GM10248 (cell line): Measurements from ENCODE around the gene SEPTIN5.

ENCODE experiments used
- CTCF ChIA-PET: fragments of 300-600 bp; sonication (Branson Sonifier 250); formaldehyde crosslinking; extraction: SDS; loops from one replicate; lab custom pipeline; 2021; ENCODE audit warnings: antibody characterized with exemption; lab: Yijun Ruan, JAX
- POLR2A ChIA-PET: fragments of 350-650 bp; sonication (Branson Sonifier 250); formaldehyde crosslinking; extraction: SDS; loops from one replicate; lab custom pipeline; 2020; ENCODE audit warnings: antibody characterized with exemption; lab: Yijun Ruan, JAX
- DNase-seq: peaks from one replicate; pipeline ENCODE4 v3.0.0; 2012; ENCODE audit errors: extremely low spot score
- CTCF ChIP-seq: IDR thresholded peaks from 2 replicates; pipeline ENCODE4 v1.5.1; 2012; ENCODE audit warnings: mild to moderate bottlenecking, low read depth; ENCODE audit errors: extremely low read depth, missing control alignments, control extremely low read depth

SEPTIN5 gene

GRCh38 chr22:19728836-19729235 lies 14.5 kb downstream of the SEPTIN5 start:
- POLR2A ChIA-PET, result no interaction called here
- TF ChIP-seq CTCF, result no peak
- CTCF ChIA-PET, result interaction anchor here (1.7 to 6.2 kb wide), 4 partner anchors 9 to 186 kb away, joined by 4 to 189 read pairs (median 33); no protein-coding TSS in a partner anchor
- DNase-seq, result no peak

- ChIA-PET CTCF (interaction anchor here (1.0 to 6.2 kb wide), 17 partner anchors 10 to 400 kb away, joined by 3 to 189 read pairs (median 7); no protein-coding TSS in a partner anchor), POLR2A (no interaction called here)
- no peak for DNase-seq
- no peak for TF ChIP-seq CTCF
Observed at GRCh38 chr22:19729507-19729906, 15.2 kb downstream of the SEPTIN5 start.

- ChIA-PET CTCF (interaction anchor here (0.6 to 6.2 kb wide), 60 partner anchors 10 to 666 kb away, joined by 3 to 189 read pairs (median 4); partner anchors contain the start of gene DGCR8), POLR2A (no interaction called here)
Observed at GRCh38 chr22:19730198-19730597, 15.9 kb downstream of the SEPTIN5 start.

GRCh38 chr22:19730655-19731360 lies 16.5 kb downstream of the SEPTIN5 start:
- POLR2A ChIA-PET, result no interaction called here
- peak; percentile 95 for TF ChIP-seq CTCF
- peak; percentile 91 for DNase-seq
- CTCF ChIA-PET, result interaction anchor here (0.6 to 6.2 kb wide), 62 partner anchors 9 to 667 kb away, joined by 3 to 189 read pairs (median 4); partner anchors contain the start of gene DGCR8

More at GRCh38 chr22:19730198-19730597, 15.9 kb downstream of the SEPTIN5 start:
- TF ChIP-seq CTCF, result no peak
- DNase-seq, result no peak

GRCh38 chr22:19731361-19732135 lies 17.2 kb downstream of the SEPTIN5 start:
- POLR2A ChIA-PET, result no interaction called here

More at GRCh38 chr22:19731361-19732135, 17.2 kb downstream of the SEPTIN5 start:
- no peak for DNase-seq
- TF ChIP-seq CTCF, result no peak
- CTCF ChIA-PET, result interaction anchor here (0.7 to 6.2 kb wide), 41 partner anchors 11 to 668 kb away, joined by 3 to 189 read pairs (median 4); no protein-coding TSS in a partner anchor
